Measurements from ENCODE around the gene DDAH2.

The DDAH2 gene

DNA sequence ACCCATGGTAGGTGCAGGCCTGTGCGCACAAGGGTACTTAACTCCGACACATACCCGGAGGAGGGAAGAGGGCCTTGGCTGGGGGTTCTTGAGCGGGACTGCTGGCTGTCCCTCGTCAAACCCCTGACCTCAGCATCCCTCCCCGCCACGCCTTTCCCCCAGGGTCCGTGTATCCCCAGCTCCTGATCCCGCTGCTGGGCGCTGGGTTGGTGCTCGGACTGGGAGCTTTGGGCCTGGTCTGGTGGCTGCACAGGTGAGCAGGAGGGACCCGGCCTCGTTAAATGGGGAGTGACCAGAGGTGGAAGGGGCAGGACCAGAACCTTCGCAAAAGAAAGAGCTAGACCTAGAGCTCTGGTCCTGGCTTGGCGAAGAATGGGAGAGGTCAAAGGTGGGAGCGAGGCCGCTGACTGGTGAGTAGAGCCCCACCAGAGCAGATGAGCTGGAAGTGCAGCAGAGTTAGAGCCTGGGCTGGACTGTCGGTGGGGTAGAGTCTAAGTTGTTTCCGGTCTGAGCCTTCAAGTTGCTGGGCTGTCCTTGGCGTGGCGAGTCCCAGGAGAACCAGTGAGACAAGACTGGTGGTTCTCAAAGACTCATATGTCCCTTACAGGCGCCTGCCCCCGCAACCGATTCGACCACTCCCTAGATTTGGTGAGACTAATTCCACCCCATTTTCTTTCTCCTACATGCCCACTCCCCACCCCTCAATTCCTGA is 5.0 kb downstream of the DDAH2 start:
- H3K9ac ChIP-seq (ENCODE audit: low read depth, low read length, poor library complexity) = peak overlapping the region; percentile 36
- no peak overlapping the region for H3K4me2 ChIP-seq (ENCODE audit: insufficient read depth, low read length, poor library complexity, severe bottlenecking)
- H3K14ac ChIP-seq (ENCODE audit: low read length) = no peak overlapping the region
- no peak overlapping the region for H2BK12ac ChIP-seq (ENCODE audit: low read length)
- no peak overlapping the region for H2AFZ ChIP-seq (ENCODE audit: low read length)
- no peak overlapping the region for H4K91ac ChIP-seq (ENCODE audit: low read depth, low read length, poor library complexity)
- peak overlapping the region; percentile 49 for H3K18ac ChIP-seq (ENCODE audit: low read length)
- H3K4me1 ChIP-seq (ENCODE audit: control insufficient read depth in 2 of 2, insufficient read depth in 1 of 2, low read depth in 1 of 2, low read length in 2 of 2) = peaks cover 4 to 5% of the 10 kb centered on the region in 2 donors
- H3K27ac ChIP-seq (replicated peaks; ENCODE audit: low read length) = no peak overlapping the region
- no peak overlapping the region for H2AK5ac ChIP-seq (ENCODE audit: low read depth, low read length)
- whole genome bisulfite sequencing, 2 donors (ENCODE audit: extremely low coverage in 2 of 2, insufficient read length in 2 of 2, insufficient replicate concordance in 1 of 2) = no CpG with 5 or more reads among the region's 25 CpGs
- H4K8ac ChIP-seq (ENCODE audit: low read depth, low read length) = no peak overlapping the region
- H3K4ac ChIP-seq (ENCODE audit: low read length) = no peak overlapping the region
- H3K9me3 ChIP-seq (replicated peaks in 1 of 2; ENCODE audit: control insufficient read depth in 2 of 2, insufficient read depth in 1 of 2, low read depth in 1 of 2, low read length in 2 of 2) = no peaks in the 10 kb centered on the region
- no peaks in the 10 kb centered on the region for H3K27me3 ChIP-seq (ENCODE audit: control insufficient read depth in 3 of 3, insufficient read depth in 3 of 3, low read depth in 1 of 3, low read length in 3 of 3)
- H3K23ac ChIP-seq (ENCODE audit: low read depth, low read length, poor library complexity) = peak overlapping the region; percentile 57
- no peak for DNase-seq (ENCODE audit: low spot score)
- peaks cover 7% of the 10 kb centered on the region for H3K79me1 ChIP-seq (ENCODE audit: low read depth, low read length)
- H2BK120ac ChIP-seq (ENCODE audit: low read depth, low read length) = no peak overlapping the region
- no peak overlapping the region for H2BK15ac ChIP-seq (ENCODE audit: low read length)
- H2BK5ac ChIP-seq (ENCODE audit: low read length) = peak overlapping the region; percentile 57
- no peak overlapping the region for H3K4me3 ChIP-seq (ENCODE audit: low read length in 2 of 2)
- peaks cover 32 to 46% of the 10 kb centered on the region in 2 donors for H3K36me3 ChIP-seq (replicated peaks in 1 of 2; ENCODE audit: control insufficient read depth in 2 of 2, insufficient read depth in 2 of 2, low read length in 2 of 2)

DNA sequence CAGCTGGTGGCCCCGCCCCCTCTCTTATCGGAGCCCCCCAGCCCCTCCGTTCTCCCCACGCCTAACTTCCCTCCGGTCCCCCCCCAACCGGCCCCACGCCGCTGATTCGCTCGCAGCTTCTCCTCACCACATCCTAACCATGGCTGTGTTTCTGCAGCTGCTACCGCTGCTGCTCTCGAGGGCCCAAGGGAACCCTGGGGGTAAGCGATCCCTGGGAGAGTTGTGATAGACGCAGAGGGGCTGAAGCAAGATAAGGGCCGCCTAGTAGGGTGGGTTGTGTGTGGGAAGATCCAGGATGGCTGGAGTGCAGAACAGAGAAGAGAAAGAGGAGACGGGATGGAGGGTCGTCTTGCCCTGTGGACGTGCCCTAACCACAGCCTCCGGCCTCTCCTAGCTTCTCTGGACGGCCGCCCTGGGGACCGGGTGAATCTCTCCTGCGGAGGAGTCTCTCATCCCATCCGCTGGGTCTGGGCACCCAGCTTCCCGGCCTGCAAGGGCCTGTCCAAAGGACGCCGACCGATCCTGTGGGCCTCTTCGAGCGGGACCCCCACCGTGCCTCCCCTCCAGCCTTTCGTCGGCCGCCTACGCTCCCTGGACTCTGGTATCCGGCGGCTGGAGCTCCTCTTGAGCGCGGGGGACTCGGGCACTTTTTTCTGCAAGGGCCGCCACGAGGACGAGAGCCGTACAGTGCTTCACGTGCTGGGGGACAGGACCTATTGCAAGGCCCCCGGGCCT is 5.7 kb downstream of the DDAH2 start, which contains the start of gene MPIG6B:
TSS of gene MPIG6B (plus strand) at position 129 of the 735 bp plus-strand sequence. CDS start at position 140, 11 bp downstream.
- Histone ChIP-seq H3K9ac (ENCODE audit: low read depth, low read length, poor library complexity) (peak within 1 kb of the TSS; percentile 36), H2BK12ac (ENCODE audit: low read length) (no peak within 1 kb of the TSS), H3K27me3 (ENCODE audit: control insufficient read depth in 3 of 3, insufficient read depth in 3 of 3, low read depth in 1 of 3, low read length in 3 of 3) (no peaks in the 10 kb centered on the region), H3K4ac (ENCODE audit: low read length) (no peak within 1 kb of the TSS), H2BK120ac (ENCODE audit: low read depth, low read length) (no peak within 1 kb of the TSS), H3K14ac (ENCODE audit: low read length) (no peak within 1 kb of the TSS), H3K4me2 (ENCODE audit: insufficient read depth, low read length, poor library complexity, severe bottlenecking) (no peak within 1 kb of the TSS), H3K79me1 (ENCODE audit: low read depth, low read length) (peaks cover 4% of the 10 kb centered on the region), H4K8ac (ENCODE audit: low read depth, low read length) (no peak within 1 kb of the TSS), H2AK5ac (ENCODE audit: low read depth, low read length) (no peak within 1 kb of the TSS), H3K4me3 (ENCODE audit: low read length in 2 of 2) (no peak within 1 kb of the TSS), H3K18ac (ENCODE audit: low read length) (peak within 1 kb of the TSS; percentile 55), H3K4me1 (ENCODE audit: control insufficient read depth in 2 of 2, insufficient read depth in 1 of 2, low read depth in 1 of 2, low read length in 2 of 2) (peaks cover 0 to under 1% of the 10 kb centered on the region in 2 donors), H2BK5ac (ENCODE audit: low read length) (peak within 1 kb of the TSS; percentile 57), H3K27ac (replicated peaks; ENCODE audit: low read length) (no peak within 1 kb of the TSS), H4K91ac (ENCODE audit: low read depth, low read length, poor library complexity) (no peak within 1 kb of the TSS), H3K36me3 (replicated peaks in 1 of 2; ENCODE audit: control insufficient read depth in 2 of 2, insufficient read depth in 2 of 2, low read length in 2 of 2) (peaks cover 31 to 39% of the 10 kb centered on the region in 2 donors), H2BK15ac (ENCODE audit: low read length) (no peak within 1 kb of the TSS), H3K23ac (ENCODE audit: low read depth, low read length, poor library complexity) (peak within 1 kb of the TSS; percentile 95), H3K9me3 (replicated peaks in 1 of 2; ENCODE audit: control insufficient read depth in 2 of 2, insufficient read depth in 1 of 2, low read depth in 1 of 2, low read length in 2 of 2) (no peaks in the 10 kb centered on the region), H2AFZ (ENCODE audit: low read length) (no peak within 1 kb of the TSS)
- DNase-seq (ENCODE audit: low spot score) = no peak
- no CpG with 5 or more reads among the region's 46 CpGs for WGBS, 2 donors (ENCODE audit: extremely low coverage in 2 of 2, insufficient read length in 2 of 2, insufficient replicate concordance in 1 of 2)

DNA sequence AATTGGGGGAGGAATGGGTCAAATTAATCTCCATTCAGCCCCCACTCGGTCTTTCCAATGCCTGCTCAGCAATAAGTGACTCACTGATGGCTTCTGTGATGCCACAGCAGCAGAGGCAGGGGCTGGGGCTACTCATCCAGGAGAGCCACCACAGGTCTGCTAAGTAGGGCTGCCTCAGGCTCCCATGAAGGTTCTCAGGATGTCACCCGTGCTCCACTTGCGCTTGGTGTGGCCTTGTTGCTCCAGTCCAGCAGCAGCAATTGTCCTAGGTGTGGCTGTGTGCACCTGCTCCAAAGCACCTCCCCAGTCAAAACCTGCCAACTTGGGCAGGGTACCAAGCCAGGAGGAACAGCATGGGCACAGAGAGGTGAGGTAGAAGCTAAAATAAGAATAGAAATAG is 6.9 kb downstream of the DDAH2 start:
- Histone ChIP-seq H4K8ac (ENCODE audit: low read depth, low read length) (no peak overlapping the region), H4K91ac (ENCODE audit: low read depth, low read length, poor library complexity) (no peak overlapping the region), H3K27me3 (ENCODE audit: control insufficient read depth in 3 of 3, insufficient read depth in 3 of 3, low read depth in 1 of 3, low read length in 3 of 3) (peaks cover 0 to 3% (median 0%) of the 10 kb centered on the region in 3 experiments), H3K27ac (replicated peaks; ENCODE audit: low read length) (no peak overlapping the region), H3K4me3 (ENCODE audit: low read length in 2 of 2) (no peak overlapping the region), H2BK12ac (ENCODE audit: low read length) (no peak overlapping the region), H3K4ac (ENCODE audit: low read length) (no peak overlapping the region), H3K36me3 (replicated peaks in 1 of 2; ENCODE audit: control insufficient read depth in 2 of 2, insufficient read depth in 2 of 2, low read length in 2 of 2) (peaks cover 19 to 26% of the 10 kb centered on the region in 2 donors), H2AFZ (ENCODE audit: low read length) (no peak overlapping the region), H2BK120ac (ENCODE audit: low read depth, low read length) (no peak overlapping the region), H3K4me1 (ENCODE audit: control insufficient read depth in 2 of 2, insufficient read depth in 1 of 2, low read depth in 1 of 2, low read length in 2 of 2) (no peaks in the 10 kb centered on the region), H3K79me1 (ENCODE audit: low read depth, low read length) (no peaks in the 10 kb centered on the region), H3K9ac (ENCODE audit: low read depth, low read length, poor library complexity) (no peak overlapping the region), H3K9me3 (replicated peaks in 1 of 2; ENCODE audit: control insufficient read depth in 2 of 2, insufficient read depth in 1 of 2, low read depth in 1 of 2, low read length in 2 of 2) (no peaks in the 10 kb centered on the region), H2AK5ac (ENCODE audit: low read depth, low read length) (no peak overlapping the region), H3K14ac (ENCODE audit: low read length) (no peak overlapping the region), H3K23ac (ENCODE audit: low read depth, low read length, poor library complexity) (peak overlapping the region; percentile 95), H3K4me2 (ENCODE audit: insufficient read depth, low read length, poor library complexity, severe bottlenecking) (no peak overlapping the region), H2BK15ac (ENCODE audit: low read length) (no peak overlapping the region), H2BK5ac (ENCODE audit: low read length) (no peak overlapping the region), H3K18ac (ENCODE audit: low read length) (no peak overlapping the region)
- no peak for DNase-seq (ENCODE audit: low spot score)
- no CpG with 5 or more reads among the region's 3 CpGs for WGBS, 2 donors (ENCODE audit: extremely low coverage in 2 of 2, insufficient read length in 2 of 2, insufficient replicate concordance in 1 of 2)

DNA sequence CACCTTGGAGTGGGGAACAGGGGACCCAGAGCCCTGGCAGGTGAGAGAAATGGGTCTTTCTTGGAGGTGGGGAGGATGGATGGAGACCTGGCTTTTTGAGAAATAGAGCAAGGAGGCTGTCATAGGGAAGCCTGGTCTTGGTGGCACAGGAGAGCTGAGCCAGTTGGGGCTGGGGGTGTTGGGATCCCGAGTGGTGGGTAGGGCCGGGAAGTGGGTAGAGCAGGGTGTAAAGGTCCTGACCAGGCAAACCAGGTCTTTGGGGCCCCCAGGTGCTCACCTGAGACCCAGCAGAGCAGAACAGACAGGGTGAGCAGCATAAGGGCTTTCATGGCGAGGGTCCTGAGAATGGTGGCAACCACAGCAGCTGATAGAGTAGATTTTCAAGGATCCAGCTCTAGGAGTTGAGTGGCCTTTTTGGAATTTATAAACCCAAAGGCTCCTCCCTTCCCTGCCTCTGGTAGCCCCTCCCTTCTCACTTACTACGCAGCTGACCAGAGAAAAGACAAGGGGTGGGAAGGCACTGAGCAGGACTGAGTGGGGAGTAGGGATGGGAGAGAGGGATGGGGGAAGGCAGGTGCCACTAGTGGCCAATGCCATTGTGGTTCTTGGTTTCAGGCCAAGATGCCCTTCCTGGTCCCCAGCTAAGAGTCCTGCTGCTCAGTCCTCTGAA is 7.6 kb downstream of the DDAH2 start, which contains the start of gene LY6G6C:
TSS of gene LY6G6C (minus strand) at position 396 of the 670 bp plus-strand sequence. CDS start at position 329, 67 bp downstream.
- Histone ChIP-seq H4K8ac (ENCODE audit: low read depth, low read length) (no peak within 1 kb of the TSS), H2BK15ac (ENCODE audit: low read length) (no peak within 1 kb of the TSS), H3K4ac (ENCODE audit: low read length) (no peak within 1 kb of the TSS), H3K36me3 (replicated peaks in 1 of 2; ENCODE audit: control insufficient read depth in 2 of 2, insufficient read depth in 2 of 2, low read length in 2 of 2) (peaks cover 14 to 19% of the 10 kb centered on the region in 2 donors), H2BK12ac (ENCODE audit: low read length) (no peak within 1 kb of the TSS), H3K9ac (ENCODE audit: low read depth, low read length, poor library complexity) (no peak within 1 kb of the TSS), H2AK5ac (ENCODE audit: low read depth, low read length) (peak within 1 kb of the TSS; percentile 47), H4K91ac (ENCODE audit: low read depth, low read length, poor library complexity) (no peak within 1 kb of the TSS), H3K27ac (replicated peaks; ENCODE audit: low read length) (no peak within 1 kb of the TSS), H2AFZ (ENCODE audit: low read length) (no peak within 1 kb of the TSS), H3K23ac (ENCODE audit: low read depth, low read length, poor library complexity) (peak within 1 kb of the TSS; percentile 95), H3K4me3 (ENCODE audit: low read length in 2 of 2) (no peak within 1 kb of the TSS), H2BK5ac (ENCODE audit: low read length) (peak within 1 kb of the TSS; percentile 4), H3K4me1 (ENCODE audit: control insufficient read depth in 2 of 2, insufficient read depth in 1 of 2, low read depth in 1 of 2, low read length in 2 of 2) (no peaks in the 10 kb centered on the region), H3K4me2 (ENCODE audit: insufficient read depth, low read length, poor library complexity, severe bottlenecking) (no peak within 1 kb of the TSS), H3K79me1 (ENCODE audit: low read depth, low read length) (no peaks in the 10 kb centered on the region), H2BK120ac (ENCODE audit: low read depth, low read length) (peak within 1 kb of the TSS; percentile 90), H3K27me3 (ENCODE audit: control insufficient read depth in 3 of 3, insufficient read depth in 3 of 3, low read depth in 1 of 3, low read length in 3 of 3) (peaks cover 0 to 3% (median 0%) of the 10 kb centered on the region in 3 experiments), H3K9me3 (replicated peaks in 1 of 2; ENCODE audit: control insufficient read depth in 2 of 2, insufficient read depth in 1 of 2, low read depth in 1 of 2, low read length in 2 of 2) (no peaks in the 10 kb centered on the region), H3K18ac (ENCODE audit: low read length) (no peak within 1 kb of the TSS), H3K14ac (ENCODE audit: low read length) (no peak within 1 kb of the TSS)
- WGBS, 2 donors (ENCODE audit: extremely low coverage in 2 of 2, insufficient read length in 2 of 2, insufficient replicate concordance in 1 of 2) = no CpG with 5 or more reads among the region's 4 CpGs
- no peak for DNase-seq (ENCODE audit: low spot score)

Measured in neuronal stem cell (in vitro differentiated cells).